Peyer's patch (tissue), 4 donors: Measurements from ENCODE around the gene CD44. TPM values are rescaled to one million over a fixed set of nuclear protein-coding genes. Genes with fewer than 3 reads are reported as not detected.
A peak's percentile ranks its signal among the peaks of the same experiment; 100 is the strongest.

Experiments
- DNase-seq, 3 donors: peaks; one replicate each; pipeline ENCODE4 v3.0.0-alpha.2; 2017 to 2019
- H3K27ac ChIP-seq, 4 donors: fragments of 200-600 bp; sonication (generic); one replicate each; pipeline ENCODE4 v1.5.1; 2016 to 2019
- H3K27me3 ChIP-seq, 2 donors: fragments of 200-600 bp; sonication (generic); one replicate each; pipeline ENCODE4 v1.5.1; 2019
- H3K36me3 ChIP-seq, 3 donors: fragments of 200-600 bp; sonication (generic); one replicate each; pipeline ENCODE4 v1.5.1; 2016 to 2019
- H3K4me1 ChIP-seq, 4 donors: fragments of 200-600 bp; sonication (generic); one replicate each; pipeline ENCODE4 v1.5.1; 2016 to 2019
- H3K4me3 ChIP-seq, 4 donors: fragments of 200-600 bp; sonication (generic); 1 replicate in 3 of 4; 2 replicates in 1 of 4; pipeline ENCODE4 v1.5.1; 2016 to 2019; ENCODE audit warnings: mild to moderate bottlenecking in 1 of 4
- H3K9me3 ChIP-seq, 4 donors: fragments of 200-600 bp; sonication (generic); one replicate each; pipeline ENCODE4 v1.5.1; 2016 to 2019; ENCODE audit warnings: mild to moderate bottlenecking in 1 of 4
- POLR2A ChIP-seq, 2 donors: fragments of 450-650 bp; IDR thresholded peaks; one replicate each; pipeline ENCODE4 v1.5.1; 2017; ENCODE audit warnings: antibody characterized with exemption in 2 of 2, mild to moderate bottlenecking in 2 of 2, moderate library complexity in 2 of 2
- total RNA-seq, 4 donors: library from RNA; depleted of rRNA; stranded (reverse); fragments of >200 nt; gene quantifications; one replicate each; pipeline ENCODE4 v1.1.0, GENCODE V29; 2016
- TF ChIP-seq, protein P1 (sequence below), 6 experiments: fragments of 450-650 bp in 4 of 6; fragments of 200-600 bp in 2 of 6; sonication (generic) in 1 of 6; IDR thresholded peaks; one replicate each; pipeline ENCODE4 v1.5.1; 2017 to 2019; ENCODE audit warnings: antibody characterized with exemption in 6 of 6, mild to moderate bottlenecking in 3 of 6, moderate library complexity in 1 of 6

The CD44 gene
- total RNA-seq, 4 donors from 2014 or later = 71.6 to 412 (median 130) TPM

- no peak overlapping the region for H3K4me3 ChIP-seq
- no peak for TF ChIP-seq POLR2A (IDR thresholded peaks at IDR 0.05)
- TF ChIP-seq, protein P1, sequence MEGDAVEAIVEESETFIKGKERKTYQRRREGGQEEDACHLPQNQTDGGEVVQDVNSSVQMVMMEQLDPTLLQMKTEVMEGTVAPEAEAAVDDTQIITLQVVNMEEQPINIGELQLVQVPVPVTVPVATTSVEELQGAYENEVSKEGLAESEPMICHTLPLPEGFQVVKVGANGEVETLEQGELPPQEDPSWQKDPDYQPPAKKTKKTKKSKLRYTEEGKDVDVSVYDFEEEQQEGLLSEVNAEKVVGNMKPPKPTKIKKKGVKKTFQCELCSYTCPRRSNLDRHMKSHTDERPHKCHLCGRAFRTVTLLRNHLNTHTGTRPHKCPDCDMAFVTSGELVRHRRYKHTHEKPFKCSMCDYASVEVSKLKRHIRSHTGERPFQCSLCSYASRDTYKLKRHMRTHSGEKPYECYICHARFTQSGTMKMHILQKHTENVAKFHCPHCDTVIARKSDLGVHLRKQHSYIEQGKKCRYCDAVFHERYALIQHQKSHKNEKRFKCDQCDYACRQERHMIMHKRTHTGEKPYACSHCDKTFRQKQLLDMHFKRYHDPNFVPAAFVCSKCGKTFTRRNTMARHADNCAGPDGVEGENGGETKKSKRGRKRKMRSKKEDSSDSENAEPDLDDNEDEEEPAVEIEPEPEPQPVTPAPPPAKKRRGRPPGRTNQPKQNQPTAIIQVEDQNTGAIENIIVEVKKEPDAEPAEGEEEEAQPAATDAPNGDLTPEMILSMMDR (IDR thresholded peaks at IDR 0.05) = no peak
- no peaks in the 10 kb centered on the region for H3K27me3 ChIP-seq
- peaks cover 5 to 75% (median 44%) of the 10 kb centered on the region in 4 donors for H3K4me1 ChIP-seq
- H3K9me3 ChIP-seq = no peaks in the 10 kb centered on the region
- peak overlapping the region in 3 of 4 donors; percentile 8 to 80 (median 30) for H3K27ac ChIP-seq
- DNase-seq = no peak
- H3K36me3 ChIP-seq = no peaks in the 10 kb centered on the region
Observed at GRCh38 chr11:35160902-35161597, 22.1 kb downstream of the CD44 start.

DNA sequence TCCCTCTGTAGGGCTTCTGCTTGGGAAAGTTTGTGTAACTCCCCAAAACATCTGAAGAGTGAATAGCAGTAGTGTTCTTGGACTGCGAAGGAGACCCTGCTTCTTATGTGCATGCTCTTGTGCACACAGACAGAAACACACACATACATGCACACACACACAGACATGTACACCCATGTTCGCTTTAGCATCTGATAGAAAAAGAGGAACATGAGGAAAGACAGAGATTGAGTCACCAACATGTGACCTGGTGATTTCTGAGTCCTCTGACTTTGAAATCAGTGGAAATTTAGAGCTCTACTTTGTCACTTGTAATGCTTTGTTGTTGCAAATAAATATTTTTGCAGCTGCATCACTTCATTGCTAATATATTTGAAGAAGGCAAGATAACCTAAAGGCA lies 23.8 kb downstream of the CD44 start:
- H3K27ac ChIP-seq = peak overlapping the region; percentile 17 to 87 (median 50)
- no peaks in the 10 kb centered on the region for H3K36me3 ChIP-seq
- no peaks in the 10 kb centered on the region for H3K27me3 ChIP-seq
- no peak for DNase-seq
- H3K9me3 ChIP-seq = no peaks in the 10 kb centered on the region
- H3K4me1 ChIP-seq = peaks cover 5 to 86% (median 54%) of the 10 kb centered on the region in 4 donors
- no peak for TF ChIP-seq POLR2A (IDR thresholded peaks at IDR 0.05)
- TF ChIP-seq, protein P1 (IDR thresholded peaks at IDR 0.05) = no peak
- H3K4me3 ChIP-seq = no peak overlapping the region

- H3K4me3 ChIP-seq = no peak overlapping the region
- H3K9me3 ChIP-seq = no peaks in the 10 kb centered on the region
- H3K27me3 ChIP-seq = no peaks in the 10 kb centered on the region
- TF ChIP-seq, protein P1 (IDR thresholded peaks at IDR 0.05) = no peak
- TF ChIP-seq POLR2A (IDR thresholded peaks at IDR 0.05) = no peak
- DNase-seq = no peak
- peaks cover 5 to 87% (median 55%) of the 10 kb centered on the region in 4 donors for H3K4me1 ChIP-seq
- H3K36me3 ChIP-seq = no peaks in the 10 kb centered on the region
- H3K27ac ChIP-seq = peak overlapping the region; percentile 4 to 88 (median 84)
Observed at GRCh38 chr11:35163209-35163608, 24.2 kb downstream of the CD44 start.

DNA sequence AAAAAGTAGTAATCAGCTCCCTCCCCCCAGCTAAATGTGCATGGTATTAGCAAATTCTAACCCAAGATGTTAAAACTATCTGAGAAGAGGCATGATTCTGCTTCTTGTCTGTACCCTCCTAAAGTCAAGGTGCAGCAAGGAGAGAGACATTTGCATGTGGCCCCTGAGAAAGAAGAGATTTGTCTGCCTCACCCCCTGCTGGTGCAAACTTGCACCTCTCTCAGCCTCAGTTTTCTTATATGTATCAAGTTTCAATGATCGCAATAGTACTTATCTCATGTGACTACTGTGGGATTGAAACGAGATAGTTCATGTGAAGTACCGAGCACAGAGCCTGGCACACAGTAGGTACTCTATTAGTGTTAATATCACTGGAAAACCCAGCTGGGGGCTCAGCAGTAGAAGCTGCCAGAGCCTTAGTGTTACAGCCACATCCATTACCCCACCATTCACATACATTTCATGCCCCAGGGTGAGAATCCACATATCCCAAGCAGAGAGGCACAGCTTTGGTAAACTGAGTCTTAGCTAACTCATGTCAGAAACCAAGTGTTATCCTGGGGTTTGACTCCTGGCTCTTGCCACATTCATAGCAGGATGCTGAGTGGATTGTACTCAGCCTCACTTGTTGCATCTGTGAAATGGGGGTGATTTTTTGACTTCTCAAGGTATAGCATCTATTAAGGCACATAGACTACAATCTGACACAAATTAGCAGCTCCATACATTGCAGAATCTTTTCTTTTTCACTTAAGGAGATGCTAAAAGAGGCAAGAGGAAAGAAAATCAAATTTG lies 24.9 kb downstream of the CD44 start:
- peak in 2 of 3 donors; percentile 77 for DNase-seq
- Histone ChIP-seq H3K4me3 (no peak overlapping the region), H3K36me3 (no peaks in the 10 kb centered on the region), H3K27ac (peak overlapping the region; percentile 4 to 88 (median 84)), H3K9me3 (no peaks in the 10 kb centered on the region), H3K4me1 (peaks cover 5 to 86% (median 58%) of the 10 kb centered on the region in 4 donors), H3K27me3 (no peaks in the 10 kb centered on the region)
- TF ChIP-seq POLR2A (IDR thresholded peaks at IDR 0.05) = no peak
- TF ChIP-seq, protein P1 (IDR thresholded peaks at IDR 0.05) = peak; percentile 13 to 68 (median 48)

DNA sequence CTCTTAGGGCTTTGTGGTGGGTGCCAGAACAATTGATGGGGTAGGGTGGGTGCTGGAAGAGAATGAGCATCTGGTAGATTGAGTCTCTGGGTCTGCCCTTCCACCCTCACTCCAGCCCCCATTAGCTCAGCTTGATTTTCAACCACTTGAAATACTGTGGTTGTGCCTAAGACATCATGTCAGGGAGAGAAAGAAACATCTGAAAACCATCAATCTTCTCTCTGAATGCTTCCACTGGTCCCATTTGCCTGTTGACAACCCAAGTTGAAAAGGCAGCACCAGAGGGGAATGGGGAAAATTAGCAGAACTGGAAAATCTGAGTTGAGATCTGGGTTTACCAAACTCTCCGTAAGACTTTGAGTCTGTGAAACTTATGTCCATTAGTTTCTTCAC lies 26.1 kb downstream of the CD44 start:
- Histone ChIP-seq H3K4me1 (peaks cover 5 to 79% (median 57%) of the 10 kb centered on the region in 4 donors), H3K9me3 (no peaks in the 10 kb centered on the region), H3K36me3 (no peaks in the 10 kb centered on the region), H3K4me3 (no peak overlapping the region), H3K27ac (peak overlapping the region; percentile 80 to 88 (median 84)), H3K27me3 (no peaks in the 10 kb centered on the region)
- DNase-seq = no peak
- TF ChIP-seq, protein P1 (IDR thresholded peaks at IDR 0.05) = peak in 1 of 6 experiments; percentile 3
- TF ChIP-seq POLR2A (IDR thresholded peaks at IDR 0.05) = no peak
